Keratinocyte (primary cell): ENCODE measurements around the gene EHMT1. TPM values are rescaled to one million over a fixed set of nuclear protein-coding genes. Genes with fewer than 3 reads are reported as not detected.

Source experiments
- DNase-seq: peaks from one replicate; pipeline ENCODE4 v3.0.0-alpha.2; 2011; ENCODE audit warnings: low read depth, missing footprints, low spot score
- FAIRE-seq: peaks from 2 replicates; lab custom pipeline; 2011; peaks lifted over from hg19 to GRCh38; lab: Jason Lieb, UNC
- H2AFZ ChIP-seq: 2 replicates; pipeline ENCODE4 v1.6.0; 2012; ENCODE audit warnings: low read length, control low read depth, inconsistent platforms; ENCODE audit not compliant: control insufficient read depth
- H3K27ac ChIP-seq: 2 replicates; pipeline ENCODE4 v1.5.1; 2011; ENCODE audit warnings: low read length; ENCODE audit not compliant: control insufficient read depth, insufficient read depth
- H3K27me3 ChIP-seq: 3 replicates; pipeline ENCODE4 v1.6.0; 2011; ENCODE audit warnings: low read length; ENCODE audit not compliant: control insufficient read depth, insufficient read depth; ENCODE audit errors: extremely low read depth
- H3K36me3 ChIP-seq, 2 experiments: 2 replicates in 1 of 2; 3 replicates in 1 of 2; pipeline ENCODE4 v1.5.1; 2011; ENCODE audit warnings: low read length in 2 of 2, mild to moderate bottlenecking in 1 of 2; ENCODE audit not compliant: control insufficient read depth in 2 of 2, insufficient read depth in 2 of 2; ENCODE audit errors: extremely low read depth in 1 of 2
- H3K4me1 ChIP-seq: 3 replicates; pipeline ENCODE4 v1.5.1; 2011; ENCODE audit warnings: low read length; ENCODE audit not compliant: control insufficient read depth, insufficient read depth; ENCODE audit errors: extremely low read depth
- H3K4me2 ChIP-seq: 3 replicates; pipeline ENCODE4 v1.6.0; 2011; ENCODE audit warnings: low read depth, low read length; ENCODE audit not compliant: control insufficient read depth, insufficient read depth; ENCODE audit errors: extremely low read depth
- H3K4me3 ChIP-seq, 3 experiments: fragments of 200-600 bp in 1 of 3; sonication (generic) in 1 of 3; 2 replicates in 2 of 3; 3 replicates in 1 of 3; pipeline ENCODE4 v1.5.1; 2011 to 2016; ENCODE audit warnings: low read length in 3 of 3, mild to moderate bottlenecking in 3 of 3, control low read depth in 2 of 3, inconsistent platforms in 1 of 3, low read depth in 1 of 3, mixed read lengths in 1 of 3, mixed run types in 1 of 3, moderate library complexity in 1 of 3; ENCODE audit not compliant: control insufficient read depth in 2 of 3, insufficient read depth in 2 of 3; ENCODE audit errors: extremely low read depth in 1 of 3
- H3K79me2 ChIP-seq: 2 replicates; pipeline ENCODE4 v1.6.0; 2012; ENCODE audit warnings: low read length; ENCODE audit not compliant: control insufficient read depth, insufficient read depth
- H3K9ac ChIP-seq: 3 replicates; pipeline ENCODE4 v1.6.0; 2011; ENCODE audit warnings: low read length; ENCODE audit not compliant: control insufficient read depth, insufficient read depth; ENCODE audit errors: extremely low read depth
- H3K9me1 ChIP-seq: 3 replicates; pipeline ENCODE4 v1.6.0; 2011; ENCODE audit warnings: low read length; ENCODE audit not compliant: control insufficient read depth, insufficient read depth; ENCODE audit errors: extremely low read depth
- H3K9me3 ChIP-seq: 2 replicates; pipeline ENCODE4 v1.5.1; 2012; ENCODE audit warnings: low read depth, low read length; ENCODE audit not compliant: control insufficient read depth
- H4K20me1 ChIP-seq: 3 replicates; pipeline ENCODE4 v1.6.0; 2011; ENCODE audit warnings: low read length; ENCODE audit not compliant: control insufficient read depth, insufficient read depth; ENCODE audit errors: extremely low read depth
- CTCF ChIP-seq, 3 experiments: IDR thresholded peaks in 1 of 3; conservative IDR thresholded peaks in 1 of 3; optimal IDR thresholded peaks in 1 of 3; 2 replicates in 2 of 3; 3 replicates in 1 of 3; pipeline versions ENCODE3 to v1.5.1; 2011; ENCODE audit warnings: low read length in 3 of 3, mild to moderate bottlenecking in 3 of 3, moderate library complexity in 2 of 3, control low read depth in 1 of 3, inconsistent platforms in 1 of 3; ENCODE audit not compliant: insufficient read depth in 2 of 3; ENCODE audit errors: extremely low read depth in 1 of 3
- EZH2 ChIP-seq: IDR thresholded peaks from one replicate; pipeline ENCODE4 v1.6.1; 2012; ENCODE audit warnings: inconsistent platforms, mild to moderate bottlenecking, low read length, moderate library complexity
- dilution Hi-C: fragments of 300-500 bp; cut with MboI; formaldehyde crosslinking; loops from one replicate; pipeline ENCODE4 v1.7.0; 2020; ENCODE audit warnings: low sequenced_read_pairs; ENCODE audit not compliant: extremely low pct_ligation_motif_present
- polyA plus RNA-seq, 5 experiments: library from polyadenylated mRNA; depleted of rRNA in 3 of 5; stranded (reverse) in 3 of 5; stranded (forward) in 1 of 5; unstranded in 1 of 5; fragments of >200 nt; gene quantifications; 1 replicate in 1 of 5; 2 replicates in 3 of 5; 3 replicates in 1 of 5; pipeline versions ENCODE4 v1.2.1 to v1.2.3, GENCODE V29; 2011 to 2012; ENCODE audit warnings: missing spikeins in 2 of 5, low read depth in 1 of 5, low replicate concordance in 1 of 5

The EHMT1 gene
- polyA plus RNA-seq, 1 donor (not counting 4 experiments of a cell fraction or from before 2014, with no cell fraction given): 25.9 TPM

- H3K4me2 ChIP-seq: no peak overlapping the region
- no peak overlapping the region for H3K9ac ChIP-seq
- dilution Hi-C loops: no loop called here
- H3K4me1 ChIP-seq: no peaks in the 10 kb centered on the region
- H3K9me1 ChIP-seq: no peaks in the 10 kb centered on the region
- H4K20me1 ChIP-seq: no peaks in the 10 kb centered on the region
- no peaks in the 10 kb centered on the region for H3K9me3 ChIP-seq
- peaks cover 6% of the 10 kb centered on the region for H3K79me2 ChIP-seq
- no peak for DNase-seq
- TF ChIP-seq CTCF (optimal IDR thresholded peaks at IDR 0.05 in 1 of 3, IDR thresholded peaks at IDR 0.05 in 1 of 3, conservative IDR thresholded peaks at IDR 0.05 in 1 of 3; ENCODE audit: extremely low read depth in 1 of 3, insufficient read depth in 2 of 3, low read length in 3 of 3) (no peak), EZH2 (no peak)
- H3K27ac ChIP-seq: no peak overlapping the region
- H3K36me3 ChIP-seq: peaks cover 24 to 39% of the 10 kb centered on the region in 2 experiments
- FAIRE-seq: no peak
- H2AFZ ChIP-seq: no peak overlapping the region
- H3K27me3 ChIP-seq: no peaks in the 10 kb centered on the region
- no peak overlapping the region for H3K4me3 ChIP-seq
These were observed 125.9 kb downstream of the EHMT1 start for GRCh38 chr9:137744632-137745183.

GRCh38 chr9:137745541-137745991, 126.8 kb downstream of the EHMT1 start:
- no peak overlapping the region for H2AFZ ChIP-seq
- dilution Hi-C loops: no loop called here
- no peak for TF ChIP-seq EZH2
- no peak for TF ChIP-seq CTCF (optimal IDR thresholded peaks at IDR 0.05 in 1 of 3, IDR thresholded peaks at IDR 0.05 in 1 of 3, conservative IDR thresholded peaks at IDR 0.05 in 1 of 3; ENCODE audit: extremely low read depth in 1 of 3, insufficient read depth in 2 of 3, low read length in 3 of 3)
- no peaks in the 10 kb centered on the region for H4K20me1 ChIP-seq
- peaks cover 23 to 39% of the 10 kb centered on the region in 2 experiments for H3K36me3 ChIP-seq
- no peaks in the 10 kb centered on the region for H3K9me1 ChIP-seq
- H3K79me2 ChIP-seq: peaks cover 6% of the 10 kb centered on the region
- DNase-seq: no peak
- no peaks in the 10 kb centered on the region for H3K9me3 ChIP-seq
- H3K27me3 ChIP-seq: no peaks in the 10 kb centered on the region
- FAIRE-seq: no peak
- H3K4me1 ChIP-seq: no peaks in the 10 kb centered on the region
- H3K27ac ChIP-seq: no peak overlapping the region
- H3K4me3 ChIP-seq: no peak overlapping the region
- no peak overlapping the region for H3K4me2 ChIP-seq
- H3K9ac ChIP-seq: no peak overlapping the region
